ENCODE measurements around the gene RPL18. TPM values are rescaled to one million over a fixed set of nuclear protein-coding genes. Genes with fewer than 3 reads are reported as not detected.

RPL18 gene
- total and polyA plus RNA-seq, 4 donors: 276 to 830 (median 586) TPM

- H3K4me3 ChIP-seq (ENCODE audit: low read depth in 1 of 3, low read length in 3 of 3): no peak overlapping the region
- no peak overlapping the region for H3K9ac ChIP-seq (ENCODE audit: low read depth in 1 of 2, low read length in 2 of 2)
- no peak for DNase-seq (ENCODE audit: low spot score)
- H3K36me3 ChIP-seq (ENCODE audit: control insufficient read depth in 4 of 4, insufficient read depth in 3 of 4, low read depth in 1 of 4, low read length in 3 of 4): no peaks in the 10 kb centered on the region
- H3K4me1 ChIP-seq (ENCODE audit: control insufficient read depth in 4 of 4, insufficient read depth in 4 of 4, low read length in 3 of 4): peaks cover 0 to 2% (median 0%) of the 10 kb centered on the region in 4 donors
- no peaks in the 10 kb centered on the region for H3K27me3 ChIP-seq (ENCODE audit: control insufficient read depth in 4 of 4, insufficient read depth in 4 of 4, low read length in 3 of 4)
- no peaks in the 10 kb centered on the region for H3K9me3 ChIP-seq (ENCODE audit: control insufficient read depth in 4 of 4, low read length in 3 of 4)
- 95% methylated on average over 4 of the region's 4 CpGs for WGBS
- no peak for TF ChIP-seq NR2F2 (IDR thresholded peaks at IDR 0.05)
- no peak for TF ChIP-seq YY1 (IDR thresholded peaks at IDR 0.05)
- TF ChIP-seq RAD21 (IDR thresholded peaks at IDR 0.05): no peak
- no peak for TF ChIP-seq FOXA2 (IDR thresholded peaks at IDR 0.05)
- no peak for TF ChIP-seq TAF1 (conservative IDR thresholded peaks at IDR 0.05)
- TF ChIP-seq HNF4A (conservative IDR thresholded peaks at IDR 0.05): no peak
- TF ChIP-seq REST (IDR thresholded peaks at IDR 0.05): no peak
- TF ChIP-seq SP1 (IDR thresholded peaks at IDR 0.05): no peak
- TF ChIP-seq GABPA (IDR thresholded peaks at IDR 0.05 in 1 of 2, conservative IDR thresholded peaks at IDR 0.05 in 1 of 2): no peak
- TF ChIP-seq, protein P1, sequence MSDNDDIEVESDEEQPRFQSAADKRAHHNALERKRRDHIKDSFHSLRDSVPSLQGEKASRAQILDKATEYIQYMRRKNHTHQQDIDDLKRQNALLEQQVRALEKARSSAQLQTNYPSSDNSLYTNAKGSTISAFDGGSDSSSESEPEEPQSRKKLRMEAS (IDR thresholded peaks at IDR 0.05): no peak
- TF ChIP-seq RXRA (IDR thresholded peaks at IDR 0.05): no peak
- TF ChIP-seq HNF4G (IDR thresholded peaks at IDR 0.05): no peak
- TF ChIP-seq, protein P2, sequence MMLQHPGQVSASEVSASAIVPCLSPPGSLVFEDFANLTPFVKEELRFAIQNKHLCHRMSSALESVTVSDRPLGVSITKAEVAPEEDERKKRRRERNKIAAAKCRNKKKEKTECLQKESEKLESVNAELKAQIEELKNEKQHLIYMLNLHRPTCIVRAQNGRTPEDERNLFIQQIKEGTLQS (IDR thresholded peaks at IDR 0.05): no peak
- no peak overlapping the region for H3K27ac ChIP-seq (ENCODE audit: low read depth in 1 of 2, low read length in 2 of 2)
Measured at GRCh38 chr19:48663667-48664066, 44.7 kb upstream of the RPL18 start.

DNA sequence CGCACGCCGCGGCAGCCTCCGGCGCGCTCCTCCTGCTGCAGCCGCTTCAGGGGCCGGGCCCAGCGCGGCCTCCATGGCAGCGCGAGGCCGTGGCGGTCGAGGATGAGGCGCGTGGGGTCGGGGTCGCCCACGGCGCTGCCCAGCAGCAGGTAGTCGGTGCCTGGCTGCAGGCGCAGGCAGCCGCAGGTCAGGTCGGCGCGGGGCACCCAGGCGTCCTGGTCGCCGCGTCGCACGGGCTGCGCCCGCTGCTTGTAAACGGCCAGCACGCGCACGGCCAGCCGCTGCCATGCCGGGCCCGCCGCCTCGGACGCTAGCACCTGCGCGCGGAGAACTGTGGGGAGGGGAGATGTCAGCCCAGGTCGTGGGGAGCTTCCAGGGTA, 42.7 kb upstream of the RPL18 start:
- H3K9me3 ChIP-seq (ENCODE audit: control insufficient read depth in 4 of 4, low read length in 3 of 4): no peaks in the 10 kb centered on the region
- 90% methylated on average over 50 of the region's 50 CpGs for WGBS
- H3K36me3 ChIP-seq (ENCODE audit: control insufficient read depth in 4 of 4, insufficient read depth in 3 of 4, low read depth in 1 of 4, low read length in 3 of 4): no peaks in the 10 kb centered on the region
- no peak overlapping the region for H3K9ac ChIP-seq (ENCODE audit: low read depth in 1 of 2, low read length in 2 of 2)
- no peak overlapping the region for H3K4me3 ChIP-seq (ENCODE audit: low read depth in 1 of 3, low read length in 3 of 3)
- TF ChIP-seq ZBTB33 (IDR thresholded peaks at IDR 0.05) (no peak), EGR1 (IDR thresholded peaks at IDR 0.05; ENCODE audit: low read depth in 2 of 2) (no peak), FOXA1 (IDR thresholded peaks at IDR 0.05) (no peak), RXRA (IDR thresholded peaks at IDR 0.05) (no peak), GABPA (IDR thresholded peaks at IDR 0.05 in 1 of 2, conservative IDR thresholded peaks at IDR 0.05 in 1 of 2) (no peak), TAF1 (conservative IDR thresholded peaks at IDR 0.05) (no peak), RAD21 (IDR thresholded peaks at IDR 0.05) (no peak), SP1 (IDR thresholded peaks at IDR 0.05) (no peak), FOXA2 (IDR thresholded peaks at IDR 0.05) (no peak), JUND (IDR thresholded peaks at IDR 0.05) (no peak), REST (IDR thresholded peaks at IDR 0.05) (no peak), HNF4A (conservative IDR thresholded peaks at IDR 0.05) (no peak)
- TF ChIP-seq, protein P3, sequence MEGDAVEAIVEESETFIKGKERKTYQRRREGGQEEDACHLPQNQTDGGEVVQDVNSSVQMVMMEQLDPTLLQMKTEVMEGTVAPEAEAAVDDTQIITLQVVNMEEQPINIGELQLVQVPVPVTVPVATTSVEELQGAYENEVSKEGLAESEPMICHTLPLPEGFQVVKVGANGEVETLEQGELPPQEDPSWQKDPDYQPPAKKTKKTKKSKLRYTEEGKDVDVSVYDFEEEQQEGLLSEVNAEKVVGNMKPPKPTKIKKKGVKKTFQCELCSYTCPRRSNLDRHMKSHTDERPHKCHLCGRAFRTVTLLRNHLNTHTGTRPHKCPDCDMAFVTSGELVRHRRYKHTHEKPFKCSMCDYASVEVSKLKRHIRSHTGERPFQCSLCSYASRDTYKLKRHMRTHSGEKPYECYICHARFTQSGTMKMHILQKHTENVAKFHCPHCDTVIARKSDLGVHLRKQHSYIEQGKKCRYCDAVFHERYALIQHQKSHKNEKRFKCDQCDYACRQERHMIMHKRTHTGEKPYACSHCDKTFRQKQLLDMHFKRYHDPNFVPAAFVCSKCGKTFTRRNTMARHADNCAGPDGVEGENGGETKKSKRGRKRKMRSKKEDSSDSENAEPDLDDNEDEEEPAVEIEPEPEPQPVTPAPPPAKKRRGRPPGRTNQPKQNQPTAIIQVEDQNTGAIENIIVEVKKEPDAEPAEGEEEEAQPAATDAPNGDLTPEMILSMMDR (IDR thresholded peaks at IDR 0.05; ENCODE audit: low read depth, low read length, missing input control): no peak
- TF ChIP-seq, protein P2 (IDR thresholded peaks at IDR 0.05): no peak
- TF ChIP-seq, protein P1 (IDR thresholded peaks at IDR 0.05): no peak
- H3K27ac ChIP-seq (ENCODE audit: low read depth in 1 of 2, low read length in 2 of 2): no peak overlapping the region
- no peak for DNase-seq (ENCODE audit: low spot score)
- H3K4me1 ChIP-seq (ENCODE audit: control insufficient read depth in 4 of 4, insufficient read depth in 4 of 4, low read length in 3 of 4): peaks cover 0 to 2% (median 0%) of the 10 kb centered on the region in 4 donors
- H3K27me3 ChIP-seq (ENCODE audit: control insufficient read depth in 4 of 4, insufficient read depth in 4 of 4, low read length in 3 of 4): no peaks in the 10 kb centered on the region
